NCI-H1105 (cell line): ENCODE measurements around the gene UCMA.

ENCODE experiments used
- DNase-seq: peaks from one replicate; lab custom pipeline; 2025; lab: John Stamatoyannopoulos, UW

UCMA gene

GRCh38 chr10:13233358-13233757 is 816 bp downstream of the UCMA start:
- DNase-seq = no peak

DNA sequence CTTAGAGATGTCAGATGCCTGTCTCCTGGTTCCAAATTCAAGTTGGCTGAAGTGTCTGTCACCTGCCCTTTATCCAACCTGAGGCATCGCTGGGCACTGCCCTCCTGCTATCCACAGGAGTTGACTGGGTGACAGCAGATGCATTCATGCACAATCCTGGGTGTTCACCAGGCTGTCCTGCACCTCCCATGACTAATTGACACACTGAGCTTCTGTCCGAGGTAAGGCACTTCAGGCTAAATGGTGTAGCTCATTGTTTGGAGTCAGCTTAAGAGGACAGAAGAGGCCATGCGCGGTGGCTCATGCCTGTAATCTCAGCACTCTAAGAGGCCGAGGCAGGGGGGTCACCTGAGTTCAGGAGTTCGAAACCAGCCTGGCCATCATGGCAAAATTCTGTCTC is 2.4 kb downstream of the UCMA start:
- DNase-seq = no peak

- DNase-seq = no peak
These were observed 3.0 kb downstream of the UCMA start for GRCh38 chr10:13231190-13231589.

DNA sequence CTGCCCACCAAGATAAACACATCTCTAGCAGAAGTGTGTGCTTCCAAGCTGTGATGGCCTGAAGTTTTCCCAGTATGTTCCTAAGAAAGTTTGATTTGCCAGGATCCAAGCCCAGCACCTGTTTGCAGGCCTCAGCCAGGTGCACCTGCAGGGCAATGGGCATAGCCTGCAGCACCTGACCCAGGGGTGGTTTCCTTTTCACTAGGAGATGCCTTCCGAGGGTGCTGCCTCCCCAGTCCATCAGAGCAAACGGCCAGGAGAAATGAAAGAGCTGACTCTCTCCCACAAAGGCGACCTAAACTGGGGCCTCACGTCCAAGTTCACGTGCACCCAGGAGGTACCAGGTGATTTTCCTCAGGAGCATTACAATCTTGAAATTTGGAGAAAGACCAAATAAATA is 7.1 kb downstream of the UCMA start:
- no peak for DNase-seq

DNA sequence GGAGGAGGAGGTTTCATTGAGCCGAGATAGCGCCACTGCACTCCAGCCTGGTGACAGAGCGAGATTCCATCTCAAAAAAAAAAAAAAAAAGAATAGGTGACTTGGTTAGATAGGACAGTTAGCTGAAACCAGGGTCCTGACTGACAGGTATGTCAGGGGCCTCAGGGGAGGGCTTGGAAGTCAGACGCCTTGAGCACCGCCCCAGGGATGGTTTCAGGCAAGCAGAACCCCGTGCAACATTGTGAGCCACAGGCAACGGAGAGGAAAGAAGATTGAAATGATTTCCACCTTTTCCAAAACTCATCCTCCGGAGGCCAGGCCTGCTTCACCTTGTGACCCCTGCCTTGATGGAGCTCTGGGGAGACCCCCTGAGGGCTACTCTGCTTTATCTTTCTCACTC is 8.6 kb downstream of the UCMA start:
- DNase-seq = no peak

DNA sequence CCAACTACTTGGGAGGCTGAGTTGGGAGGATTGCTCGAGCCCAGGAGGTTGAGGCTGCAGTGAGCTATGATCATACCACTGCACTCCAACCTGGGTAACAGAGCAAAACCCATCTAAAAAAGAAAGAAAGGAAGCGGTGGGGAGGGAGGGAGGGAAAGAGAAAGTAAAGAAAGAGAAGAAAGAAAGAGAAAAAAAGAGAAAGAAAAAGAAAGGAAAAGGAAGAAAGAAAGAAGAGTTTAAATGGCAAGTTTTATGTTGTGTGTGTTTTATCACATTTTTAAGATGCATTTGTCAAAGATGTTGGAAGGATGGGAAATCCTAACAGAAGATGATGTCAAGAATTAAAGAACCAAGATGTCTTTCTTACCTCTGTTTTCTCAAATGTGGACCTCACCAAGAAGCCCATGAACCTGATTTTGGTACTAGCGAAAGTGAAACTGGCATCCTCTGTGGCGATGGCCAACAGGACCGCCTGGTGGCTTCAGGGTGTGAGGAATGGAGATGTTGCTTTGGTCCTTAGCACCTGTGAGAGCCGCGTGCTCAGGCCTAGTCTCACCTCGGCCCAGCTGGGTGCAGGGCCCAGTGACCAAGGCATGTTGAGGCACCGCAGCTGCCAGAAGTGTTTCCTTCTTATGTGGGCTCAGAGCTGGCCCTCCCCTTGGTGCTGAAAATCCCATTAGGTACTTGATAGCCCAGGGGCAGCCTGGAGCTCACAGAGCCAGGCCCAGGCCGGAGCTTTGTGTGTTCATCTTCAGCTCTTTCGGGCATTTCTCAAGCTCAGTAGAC is 9.8 kb downstream of the UCMA start:
- DNase-seq = no peak

DNA sequence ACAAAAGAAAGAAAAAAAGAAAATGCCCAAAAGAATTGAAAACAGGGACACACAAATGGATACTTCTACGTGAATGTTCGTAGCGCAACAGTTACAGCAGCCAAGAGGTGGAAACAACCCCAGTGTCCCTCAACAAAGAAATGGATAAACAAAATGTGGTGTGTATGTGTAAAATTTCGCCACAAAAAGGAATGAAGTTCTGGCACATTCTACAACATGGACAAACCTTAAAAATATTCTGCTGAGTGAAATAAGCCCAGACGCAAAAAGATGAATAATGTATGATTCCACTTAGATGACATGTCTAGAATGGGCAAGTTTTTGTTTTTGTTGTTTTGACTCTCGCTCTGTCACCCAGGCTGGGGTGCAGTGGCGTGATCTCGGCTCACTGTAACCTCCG is 10.9 kb downstream of the UCMA start:
- DNase-seq = no peak

- no peak for DNase-seq
These were observed 11.6 kb downstream of the UCMA start for GRCh38 chr10:13222566-13222965.

DNA sequence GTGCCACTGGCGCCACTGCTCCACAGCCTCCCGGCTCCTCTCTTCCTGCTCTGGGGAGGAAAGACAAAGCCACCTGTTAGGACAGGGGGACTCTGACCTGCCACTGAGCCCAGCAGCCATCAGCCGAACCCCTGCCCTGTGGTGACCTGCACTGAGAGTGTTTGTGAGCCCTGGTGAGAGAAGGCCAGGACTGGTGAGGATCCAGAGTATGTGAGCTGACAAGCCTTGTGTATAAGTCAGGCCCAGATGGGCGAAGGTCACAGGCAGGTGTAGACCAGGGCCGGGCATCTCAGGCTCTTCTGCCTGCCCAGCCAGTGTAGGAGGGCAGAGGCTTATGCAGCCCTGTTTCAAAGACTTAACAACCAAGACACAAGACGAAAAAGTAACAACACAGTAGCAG is 12.0 kb downstream of the UCMA start:
- DNase-seq = no peak

- no peak for DNase-seq
These were observed 12.6 kb downstream of the UCMA start for GRCh38 chr10:13221572-13221971.

DNA sequence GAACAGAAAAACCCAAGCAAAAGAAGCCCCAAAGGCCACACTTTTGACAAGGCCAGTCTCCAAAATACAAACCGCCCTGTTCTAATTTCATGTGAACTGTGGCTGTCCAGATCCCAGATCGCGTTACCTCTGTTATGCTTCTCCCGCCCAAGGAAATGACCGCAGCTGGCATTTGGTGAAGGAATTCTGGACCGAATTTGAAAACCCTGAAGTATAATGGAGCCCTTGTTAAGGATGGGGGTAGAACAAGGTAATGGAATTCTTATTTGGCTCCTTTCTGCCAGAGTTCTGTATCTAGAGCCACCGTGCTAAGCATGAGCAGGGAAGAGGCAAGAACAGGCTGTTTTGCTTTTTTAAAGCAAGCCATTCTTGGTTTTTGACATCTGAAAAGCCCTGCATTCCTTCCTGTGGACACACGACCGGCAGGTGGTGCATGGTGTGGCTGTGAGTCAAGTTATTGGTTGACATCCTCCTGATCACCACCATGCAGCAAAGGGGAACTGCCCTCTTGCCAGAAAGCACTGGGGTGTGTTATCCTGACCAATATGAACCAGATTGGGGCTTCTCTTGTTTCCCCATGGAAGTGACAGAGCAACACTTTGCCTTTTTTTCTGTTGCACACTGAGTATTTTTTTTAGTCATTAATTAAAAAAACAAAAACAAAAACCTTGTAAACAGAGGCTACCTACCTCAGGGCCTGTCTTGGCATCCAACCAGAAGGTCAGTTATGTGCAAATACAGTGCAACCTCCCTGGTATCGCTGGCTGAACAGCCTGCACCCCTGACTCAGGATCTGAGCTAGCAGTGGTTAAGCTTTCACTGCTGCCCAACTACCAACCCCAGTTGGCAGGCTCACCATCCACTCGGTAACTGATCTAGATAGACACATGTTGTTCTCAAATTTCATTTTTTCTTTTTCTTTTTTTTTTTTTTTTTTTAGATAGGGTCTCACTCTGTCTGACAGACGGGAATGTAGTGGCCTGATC is 14.2 kb downstream of the UCMA start:
- no peak for DNase-seq

DNA sequence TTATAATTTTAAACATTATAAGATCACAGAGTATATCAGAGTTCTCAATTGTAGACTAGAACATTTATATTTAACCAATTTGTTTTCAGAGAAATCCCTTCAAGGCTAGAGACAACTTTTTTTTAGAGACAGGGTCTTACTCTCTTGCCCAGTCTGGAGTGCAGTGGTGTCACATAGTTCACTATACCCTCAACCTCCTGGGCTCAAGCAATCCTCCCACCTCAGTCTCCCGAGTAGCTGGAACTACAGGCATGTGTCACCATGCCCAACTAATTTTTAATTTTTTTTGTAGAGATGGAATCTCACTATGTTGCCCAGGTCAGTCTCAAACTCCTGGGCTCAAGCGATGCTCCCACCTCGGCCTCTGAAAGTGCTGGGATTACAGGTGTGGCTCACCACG is 15.3 kb downstream of the UCMA start:
- no peak for DNase-seq

GRCh38 chr10:13213163-13213562 is 21.0 kb downstream of the UCMA start:
- no peak for DNase-seq

- no peak for DNase-seq
These were observed 27.4 kb downstream of the UCMA start for GRCh38 chr10:13206546-13207443.

- no peak for DNase-seq
These were observed 28.1 kb downstream of the UCMA start for GRCh38 chr10:13206091-13206490.

DNA sequence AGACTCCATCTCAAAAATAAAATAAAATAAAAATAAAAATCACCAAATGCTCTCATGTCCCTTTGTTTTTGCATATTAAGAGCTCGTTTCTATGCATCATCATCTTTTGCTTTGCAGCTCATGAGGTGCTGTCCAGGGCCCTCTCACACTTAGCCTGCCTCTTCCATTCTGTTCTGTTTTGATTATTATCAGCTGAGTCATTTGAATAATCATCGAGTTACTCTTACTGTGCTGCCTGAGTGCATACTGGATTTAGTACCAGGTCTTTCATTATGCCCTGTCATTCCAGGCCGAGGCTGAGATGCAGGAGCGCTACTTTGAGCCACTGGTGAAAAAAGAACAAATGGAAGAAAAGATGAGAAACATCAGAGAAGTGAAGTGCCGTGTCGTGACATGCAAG is 33.0 kb downstream of the UCMA start:
- DNase-seq = no peak

DNA sequence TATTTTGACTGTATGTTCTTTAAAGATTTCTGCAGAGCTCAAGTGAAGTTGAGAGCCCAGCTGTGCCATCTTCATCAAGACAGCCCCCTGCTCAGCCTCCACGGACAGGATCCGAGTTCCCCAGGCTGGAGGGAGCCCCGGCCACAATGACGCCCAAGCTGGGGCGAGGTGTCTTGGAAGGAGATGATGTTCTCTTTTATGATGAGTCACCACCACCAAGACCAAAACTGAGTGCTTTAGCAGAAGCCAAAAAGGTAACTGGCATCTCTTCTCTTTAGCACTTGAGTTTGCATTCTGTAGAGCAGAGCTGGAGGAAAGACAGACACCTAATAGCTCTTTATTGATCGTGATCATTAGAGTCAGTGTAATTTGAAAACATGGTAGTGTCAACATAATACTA is 39.2 kb downstream of the UCMA start:
- DNase-seq = no peak

DNA sequence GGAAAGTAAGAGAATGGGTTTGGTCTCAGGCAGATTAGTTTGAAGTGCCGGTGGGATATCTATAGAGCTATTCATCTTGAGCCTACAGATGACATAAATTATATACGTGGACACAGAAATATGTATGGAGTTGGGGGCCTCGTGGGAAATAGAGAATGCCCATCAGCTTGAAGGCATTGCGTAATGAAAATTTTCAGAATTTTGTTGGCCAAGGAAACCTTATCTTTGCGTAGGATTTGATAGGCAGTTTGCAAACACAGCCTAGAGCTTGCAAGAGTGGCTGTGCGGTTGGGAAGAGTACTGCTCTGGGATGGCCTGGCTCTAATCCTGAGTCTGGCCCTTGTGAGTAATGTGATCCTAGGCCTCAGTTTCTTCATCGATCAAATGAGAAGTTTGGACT is 40.5 kb downstream of the UCMA start:
- DNase-seq = no peak

GRCh38 chr10:13191362-13191761 is 42.8 kb downstream of the UCMA start:
- DNase-seq = no peak

DNA sequence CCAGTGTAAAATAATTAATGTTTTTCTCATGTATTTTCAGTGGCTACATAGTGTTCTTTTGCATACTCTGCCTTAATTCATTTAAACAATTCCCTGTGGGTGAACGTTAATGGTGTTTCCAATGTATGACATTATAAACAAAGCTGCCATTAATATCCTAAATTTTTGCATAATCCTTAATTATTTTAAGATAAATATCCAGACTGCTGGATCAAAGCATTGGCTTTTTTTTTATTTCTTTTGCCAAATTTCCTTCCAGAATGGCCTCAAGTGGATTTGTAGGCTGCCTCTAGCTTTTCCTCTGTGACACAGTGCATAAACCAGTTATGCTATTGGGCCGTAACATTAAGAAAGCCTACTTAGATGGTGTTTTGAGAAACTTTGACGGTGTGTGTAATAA is 43.4 kb downstream of the UCMA start:
- no peak for DNase-seq

GRCh38 chr10:13189961-13190360 is 44.2 kb downstream of the UCMA start:
- no peak for DNase-seq

GRCh38 chr10:13188593-13188992 is 45.6 kb downstream of the UCMA start:
- DNase-seq = no peak
